Natural killer cell (primary cell): ENCODE data around the gene MSL3B.

ENCODE experiments used
- ATAC-seq, 3 donors: fragments of 150-1000 bp in 2 of 3; fragments of 200-7000 bp in 1 of 3; cut with Tn5 transposase; 1 replicate in 1 of 3; 2 replicates in 2 of 3; pipeline ENCODE4 v1.10.0; 2021; ENCODE audit warnings: mild to moderate bottlenecking in 2 of 3, moderate library complexity in 2 of 3
- DNase-seq, 2 donors: peaks; one replicate each; pipeline versions ENCODE4 v3.0.0 to v3.0.0-alpha.2; 2013 to 2021; ENCODE audit warnings: mixed read lengths in 1 of 2
- H3K27ac ChIP-seq: one replicate; pipeline ENCODE4 v1.5.1; 2013; ENCODE audit warnings: mild to moderate bottlenecking, low read length
- H3K27me3 ChIP-seq: one replicate; pipeline ENCODE4 v1.6.1; 2013; ENCODE audit warnings: low read length; ENCODE audit not compliant: control insufficient read depth, insufficient read depth
- H3K36me3 ChIP-seq: one replicate; pipeline ENCODE4 v1.6.1; 2013; ENCODE audit warnings: low read length; ENCODE audit not compliant: control insufficient read depth, insufficient read depth
- H3K4me1 ChIP-seq: one replicate; pipeline ENCODE4 v1.6.1; 2013; ENCODE audit warnings: low read length; ENCODE audit not compliant: control insufficient read depth, insufficient read depth
- H3K4me3 ChIP-seq: one replicate; pipeline ENCODE4 v1.5.1; 2013; ENCODE audit warnings: low read length
- H3K9me3 ChIP-seq: one replicate; pipeline ENCODE4 v1.6.1; 2013; ENCODE audit warnings: low read length; ENCODE audit not compliant: control insufficient read depth, insufficient read depth
- H3K27ac Mint-ChIP-seq, 2 donors: one replicate each; pipeline ENCODE4 v1.8.0; 2022; ENCODE audit warnings: mild to moderate bottlenecking in 2 of 2, mixed read lengths in 2 of 2, moderate library complexity in 1 of 2
- H3K27me3 Mint-ChIP-seq, 2 donors: one replicate each; pipeline ENCODE4 v1.8.0; 2022; ENCODE audit warnings: low read depth in 2 of 2, mixed read lengths in 2 of 2
- H3K36me3 Mint-ChIP-seq: one replicate; pipeline ENCODE4 v1.8.0; 2022; ENCODE audit warnings: mixed read lengths
- H3K4me1 Mint-ChIP-seq, 2 donors: one replicate each; pipeline ENCODE4 v1.8.0; 2022; ENCODE audit warnings: mixed read lengths in 2 of 2
- H3K4me3 Mint-ChIP-seq: one replicate; pipeline ENCODE4 v1.8.0; 2022; ENCODE audit warnings: mild to moderate bottlenecking, moderate library complexity, mixed read lengths
- H3K9me3 Mint-ChIP-seq, 2 donors: one replicate each; pipeline ENCODE4 v1.8.0; 2022; ENCODE audit warnings: mixed read lengths in 2 of 2
- CTCF ChIP-seq: fragments of 200-600 bp; IDR thresholded peaks from one replicate; pipeline ENCODE4 v1.8.0; 2022; ENCODE audit warnings: antibody characterized with exemption
- WGBS: methylation state at CpG from one replicate; pipeline ENCODE4 v1.1.7; 2013; ENCODE audit warnings: missing lambda C conversion rate; ENCODE audit not compliant: insufficient coverage; 5-methylcytosine and 5-hydroxymethylcytosine counted together
- intact Hi-C: fragments of 100-400 bp; cut with micrococcal nuclease; formaldehyde crosslinking; loops from one replicate; pipeline ENCODE4 v1.14.2; 2022

The MSL3B gene

GRCh38 chr2:233871432-233871831, 3.2 kb upstream of the MSL3B start:
- DNase-seq (no peak), ATAC-seq (no peak)
- WGBS: 77% methylated on average over 2 of the region's 4 CpGs
- no peak for TF ChIP-seq CTCF
- Histone ChIP-seq H3K27me3 (peaks cover 23% of the 10 kb centered on the region), H3K4me3 (no peak overlapping the region), H3K9me3 (peaks cover under 1% of the 10 kb centered on the region), H3K4me1 (peaks cover 5% of the 10 kb centered on the region), H3K36me3 (no peaks in the 10 kb centered on the region), H3K27ac (no peak overlapping the region)
- H3K4me1 Mint-ChIP-seq: peaks cover 8% of the 10 kb centered on the region in 2 donors
- no peak overlapping the region for H3K27ac Mint-ChIP-seq
- H3K4me3 Mint-ChIP-seq: no peak overlapping the region
- peaks cover 5 to 9% of the 10 kb centered on the region in 2 donors for H3K9me3 Mint-ChIP-seq
- H3K36me3 Mint-ChIP-seq: peaks cover 7% of the 10 kb centered on the region
- intact Hi-C loops: no loop called here
- H3K27me3 Mint-ChIP-seq: peaks cover 36 to 63% of the 10 kb centered on the region in 2 donors

GRCh38 chr2:233866479-233866878, 1.7 kb downstream of the MSL3B start:
- no peak for TF ChIP-seq CTCF
- intact Hi-C loops: no loop called here
- Mint-ChIP-seq H3K27me3 (peaks cover 12 to 33% of the 10 kb centered on the region in 2 donors), H3K4me1 (peaks cover 8% of the 10 kb centered on the region in 2 donors), H3K36me3 (peaks cover 7% of the 10 kb centered on the region), H3K4me3 (peak overlapping the region; percentile 50), H3K9me3 (peaks cover 5 to 9% of the 10 kb centered on the region in 2 donors), H3K27ac (no peak overlapping the region)
- Histone ChIP-seq H3K36me3 (no peaks in the 10 kb centered on the region), H3K27ac (no peak overlapping the region), H3K27me3 (peaks cover 9% of the 10 kb centered on the region), H3K4me3 (no peak overlapping the region), H3K4me1 (peaks cover 5% of the 10 kb centered on the region), H3K9me3 (peaks cover 3% of the 10 kb centered on the region)
- DNase-seq (no peak), ATAC-seq (no peak)
- WGBS: 97% methylated on average over 11 of the region's 11 CpGs

- H3K27ac Mint-ChIP-seq: no peak overlapping the region
- WGBS: 83% methylated on average over 3 of the region's 3 CpGs
- Histone ChIP-seq H3K4me3 (no peak overlapping the region), H3K27me3 (peaks cover 8% of the 10 kb centered on the region), H3K4me1 (peaks cover 5% of the 10 kb centered on the region), H3K36me3 (no peaks in the 10 kb centered on the region), H3K27ac (no peak overlapping the region), H3K9me3 (peaks cover 3% of the 10 kb centered on the region)
- peaks cover 5 to 9% of the 10 kb centered on the region in 2 donors for H3K9me3 Mint-ChIP-seq
- no peak for TF ChIP-seq CTCF
- intact Hi-C loops: no loop called here
- peaks cover 7% of the 10 kb centered on the region for H3K36me3 Mint-ChIP-seq
- peak in 1 of 2 donors; percentile 13 for DNase-seq
- H3K4me1 Mint-ChIP-seq: peaks cover 8% of the 10 kb centered on the region in 2 donors
- no peak overlapping the region for H3K4me3 Mint-ChIP-seq
- peaks cover 11 to 27% of the 10 kb centered on the region in 2 donors for H3K27me3 Mint-ChIP-seq
- no peak for ATAC-seq
These were observed 2.3 kb downstream of the MSL3B start for GRCh38 chr2:233865838-233866237.

GRCh38 chr2:233862261-233862768, 5.9 kb downstream of the MSL3B start:
- no peaks in the 10 kb centered on the region for H3K27me3 ChIP-seq
- no peak for ATAC-seq
- H3K4me3 Mint-ChIP-seq: no peak overlapping the region
- H3K27ac ChIP-seq: no peak overlapping the region
- intact Hi-C loops: no loop called here
- H3K36me3 Mint-ChIP-seq: no peaks in the 10 kb centered on the region
- H3K4me1 Mint-ChIP-seq: peaks cover 0 to 5% of the 10 kb centered on the region in 2 donors
- H3K27me3 Mint-ChIP-seq: peaks cover 0 to 7% of the 10 kb centered on the region in 2 donors
- no peaks in the 10 kb centered on the region for H3K36me3 ChIP-seq
- H3K4me3 ChIP-seq: no peak overlapping the region
- no peak for DNase-seq
- no peaks in the 10 kb centered on the region for H3K4me1 ChIP-seq
- peaks cover 3% of the 10 kb centered on the region for H3K9me3 ChIP-seq
- no peak for TF ChIP-seq CTCF
- WGBS: 83% methylated on average over 4 of the region's 4 CpGs
- H3K27ac Mint-ChIP-seq: no peak overlapping the region
- no peaks in the 10 kb centered on the region for H3K9me3 Mint-ChIP-seq
